HEK293T (cell line): ENCODE results near the gene ATG7.

Experiments used
- ARNT ChIP-seq: fragments of 450-650 bp; IDR thresholded peaks from 2 replicates; pipeline ENCODE4 v1.6.1; 2017; ENCODE audit warnings: mild to moderate bottlenecking
- CTBP1 ChIP-seq: fragments of 450-650 bp; IDR thresholded peaks from 2 replicates; pipeline ENCODE4 v1.6.1; 2016; ENCODE audit warnings: borderline replicate concordance
- FOXM1 ChIP-seq: fragments of 450-650 bp; IDR thresholded peaks from 2 replicates; pipeline ENCODE4 v1.6.1; 2017; ENCODE audit warnings: mild to moderate bottlenecking, borderline replicate concordance
- L3MBTL2 ChIP-seq: fragments of 450-650 bp; conservative IDR thresholded peaks from 2 replicates; pipeline ENCODE4 v1.6.1; 2016; ENCODE audit warnings: mild to moderate bottlenecking
- PKNOX1 ChIP-seq: fragments of 450-650 bp; IDR thresholded peaks from 2 replicates; pipeline ENCODE4 v1.6.1; 2016
- SP1 ChIP-seq: fragments of 450-650 bp; IDR thresholded peaks from 2 replicates; pipeline ENCODE4 v1.6.1; 2017
- ZNF384 ChIP-seq: fragments of 450-650 bp; IDR thresholded peaks from 2 replicates; pipeline ENCODE4 v1.6.1; 2016

GRCh38 chr3:11582191-11582968 is 310.2 kb downstream of the ATG7 start:
- TF ChIP-seq SP1 (no peak), CTBP1 (no peak), ZNF384 (no peak), PKNOX1 (no peak), FOXM1 (peak; percentile 41; the same call in 1 of the 2 replicates), L3MBTL2 (no peak), ARNT (no peak)
